ENCODE data around the gene ZNF140.

DNA sequence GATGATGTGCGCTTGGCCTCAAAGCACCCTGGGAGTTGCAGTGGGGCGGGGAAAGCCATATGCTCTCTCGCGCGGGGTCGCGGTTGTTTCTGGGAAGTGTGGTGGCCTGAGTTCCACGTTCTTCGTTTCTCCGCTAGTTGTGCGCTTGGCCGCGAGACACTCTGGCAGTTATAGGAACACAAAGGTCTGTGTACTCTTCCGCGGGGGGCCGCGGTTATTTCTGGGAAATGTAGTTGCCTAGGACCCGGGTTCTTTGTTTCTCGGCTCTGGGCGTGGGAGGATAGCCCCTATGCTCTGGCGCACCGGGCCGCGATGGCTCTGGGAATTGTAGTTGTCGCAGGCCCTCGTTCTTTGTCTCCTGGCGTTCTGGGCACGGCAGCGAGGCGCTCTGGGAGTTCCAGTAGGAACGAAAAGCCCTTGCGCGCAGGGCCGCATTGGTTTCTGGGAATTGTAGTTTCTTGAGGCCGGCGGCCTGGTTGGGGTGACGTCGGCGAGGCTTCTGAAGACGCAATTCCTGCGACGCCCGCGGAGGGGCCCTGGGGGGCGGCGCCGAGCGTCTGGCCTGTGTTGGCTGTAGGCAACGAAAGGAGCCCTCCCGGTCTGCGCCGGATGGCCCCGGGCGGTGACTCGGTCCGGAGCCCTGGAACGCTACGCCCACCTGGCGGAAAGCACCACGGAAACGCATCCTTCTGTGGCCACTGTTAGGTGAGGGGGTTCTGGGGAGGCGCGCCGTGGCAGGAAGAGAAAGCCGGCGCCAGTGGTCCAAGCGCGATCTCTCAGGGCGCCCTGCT is at the start of gene ZNF140:
- TF ChIP-seq, protein P1, sequence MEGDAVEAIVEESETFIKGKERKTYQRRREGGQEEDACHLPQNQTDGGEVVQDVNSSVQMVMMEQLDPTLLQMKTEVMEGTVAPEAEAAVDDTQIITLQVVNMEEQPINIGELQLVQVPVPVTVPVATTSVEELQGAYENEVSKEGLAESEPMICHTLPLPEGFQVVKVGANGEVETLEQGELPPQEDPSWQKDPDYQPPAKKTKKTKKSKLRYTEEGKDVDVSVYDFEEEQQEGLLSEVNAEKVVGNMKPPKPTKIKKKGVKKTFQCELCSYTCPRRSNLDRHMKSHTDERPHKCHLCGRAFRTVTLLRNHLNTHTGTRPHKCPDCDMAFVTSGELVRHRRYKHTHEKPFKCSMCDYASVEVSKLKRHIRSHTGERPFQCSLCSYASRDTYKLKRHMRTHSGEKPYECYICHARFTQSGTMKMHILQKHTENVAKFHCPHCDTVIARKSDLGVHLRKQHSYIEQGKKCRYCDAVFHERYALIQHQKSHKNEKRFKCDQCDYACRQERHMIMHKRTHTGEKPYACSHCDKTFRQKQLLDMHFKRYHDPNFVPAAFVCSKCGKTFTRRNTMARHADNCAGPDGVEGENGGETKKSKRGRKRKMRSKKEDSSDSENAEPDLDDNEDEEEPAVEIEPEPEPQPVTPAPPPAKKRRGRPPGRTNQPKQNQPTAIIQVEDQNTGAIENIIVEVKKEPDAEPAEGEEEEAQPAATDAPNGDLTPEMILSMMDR (IDR thresholded peaks at IDR 0.05; ENCODE audit: borderline replicate concordance, extremely low read depth, low read length, poor library complexity, severe bottlenecking): peak; percentile 32
- no peak for TF ChIP-seq EZH2 (IDR thresholded peaks at IDR 0.05; ENCODE audit: borderline replicate concordance, low read depth, low read length, severe bottlenecking)
